SIG-M5 treated with dmso at 0.1 percent for 504 hours (cell line): ENCODE measurements around the gene ARHGDIG.
"Not testable (repeated sequence)": the region's sequence is repeated elsewhere in the genome, so short reads cannot be mapped to it uniquely, and the experiment has no call there.

ENCODE experiments used
- DNase-seq: peaks from one replicate; lab custom pipeline; 2025; ENCODE audit not compliant: unreplicated experiment; lab: John Stamatoyannopoulos, UW

Gene ARHGDIG

DNA sequence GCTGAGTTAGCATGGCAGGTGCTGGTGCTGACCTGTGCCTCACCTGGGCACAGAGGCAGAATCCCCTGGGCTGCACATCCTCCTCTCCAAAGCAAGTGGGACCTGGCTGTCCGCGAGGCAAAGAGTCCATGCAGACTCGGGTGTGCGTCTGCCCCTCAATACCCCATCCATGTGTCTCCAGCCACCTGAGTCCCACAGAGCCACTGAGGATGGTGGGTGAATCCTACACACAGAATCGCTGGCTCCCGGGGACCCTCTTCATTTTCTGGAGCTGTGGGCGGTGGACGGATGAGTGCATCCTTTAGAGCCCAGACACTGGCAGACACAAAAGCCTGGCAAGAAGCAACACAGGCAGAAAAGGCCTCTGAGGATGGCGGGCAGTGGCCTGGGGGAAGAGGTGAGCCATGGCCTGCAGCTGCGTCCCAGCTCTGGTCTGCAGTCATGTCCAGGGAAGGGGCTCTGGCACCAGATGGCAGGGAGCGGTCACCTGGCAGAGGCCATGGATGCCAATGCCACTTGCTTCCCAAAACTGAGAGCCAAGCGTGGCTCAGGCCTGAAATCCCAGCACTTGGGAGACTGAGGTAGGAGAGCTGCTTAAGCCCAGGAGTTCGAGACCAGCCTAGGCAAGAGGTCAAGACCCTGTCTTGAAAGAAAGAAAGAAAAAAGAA, 42.2 kb downstream of the ARHGDIG start:
- DNase-seq = no peak

DNA sequence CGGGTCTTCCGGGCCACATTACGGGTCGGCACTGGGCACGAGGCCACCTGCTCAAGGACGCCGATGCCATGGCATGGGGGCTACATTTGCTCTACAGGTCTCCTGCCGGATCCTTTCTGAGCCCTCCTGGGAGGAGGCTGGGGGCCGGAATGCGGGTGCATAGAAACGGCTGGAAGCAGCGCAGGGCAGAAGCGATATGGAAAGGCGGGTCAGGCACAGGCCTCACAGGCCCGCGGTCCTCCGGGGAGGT, 43.7 kb downstream of the ARHGDIG start:
- no peak for DNase-seq

DNA sequence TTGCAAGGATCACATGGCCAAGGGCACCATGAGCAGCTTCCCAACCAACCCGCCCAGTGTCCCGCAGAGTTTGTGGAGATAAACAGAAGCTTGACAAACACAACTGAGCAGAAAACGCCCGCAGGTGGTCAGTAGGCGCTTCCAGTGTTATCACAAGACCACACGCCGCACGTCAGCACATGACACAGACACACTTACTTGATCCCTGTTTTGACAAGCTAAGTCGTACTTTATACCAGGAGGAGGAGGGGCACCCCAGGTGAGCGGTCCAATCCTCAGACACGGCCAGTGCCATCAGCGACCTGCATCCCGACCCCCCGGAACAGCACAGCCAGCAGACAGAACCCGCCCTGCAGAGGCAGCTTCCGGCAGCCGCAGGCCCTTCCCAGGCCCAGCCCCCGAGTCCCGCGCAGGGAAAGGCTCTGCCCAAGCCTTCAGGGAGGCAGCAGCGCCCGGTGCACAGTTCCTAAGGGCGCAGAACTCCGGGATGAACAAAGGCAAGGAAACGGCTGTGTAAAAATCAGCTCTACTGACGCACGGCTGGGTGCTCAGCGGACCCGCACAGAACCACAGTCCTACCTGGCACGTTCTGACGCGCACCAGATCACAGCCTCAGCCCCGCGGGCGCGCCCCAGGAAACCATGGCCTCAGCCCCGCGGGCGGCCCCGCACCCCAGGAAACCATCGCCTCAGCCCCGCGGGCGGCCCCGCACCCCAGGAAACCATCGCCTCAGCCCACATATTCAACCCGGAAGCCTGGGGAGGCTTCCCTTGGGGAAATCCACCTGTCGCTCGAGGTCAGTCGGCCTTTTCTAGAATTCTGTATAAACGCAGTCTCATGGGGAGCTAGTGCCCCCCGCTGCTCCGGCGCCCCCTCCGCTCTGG, 44.3 kb downstream of the ARHGDIG start:
- no peak for DNase-seq

DNA sequence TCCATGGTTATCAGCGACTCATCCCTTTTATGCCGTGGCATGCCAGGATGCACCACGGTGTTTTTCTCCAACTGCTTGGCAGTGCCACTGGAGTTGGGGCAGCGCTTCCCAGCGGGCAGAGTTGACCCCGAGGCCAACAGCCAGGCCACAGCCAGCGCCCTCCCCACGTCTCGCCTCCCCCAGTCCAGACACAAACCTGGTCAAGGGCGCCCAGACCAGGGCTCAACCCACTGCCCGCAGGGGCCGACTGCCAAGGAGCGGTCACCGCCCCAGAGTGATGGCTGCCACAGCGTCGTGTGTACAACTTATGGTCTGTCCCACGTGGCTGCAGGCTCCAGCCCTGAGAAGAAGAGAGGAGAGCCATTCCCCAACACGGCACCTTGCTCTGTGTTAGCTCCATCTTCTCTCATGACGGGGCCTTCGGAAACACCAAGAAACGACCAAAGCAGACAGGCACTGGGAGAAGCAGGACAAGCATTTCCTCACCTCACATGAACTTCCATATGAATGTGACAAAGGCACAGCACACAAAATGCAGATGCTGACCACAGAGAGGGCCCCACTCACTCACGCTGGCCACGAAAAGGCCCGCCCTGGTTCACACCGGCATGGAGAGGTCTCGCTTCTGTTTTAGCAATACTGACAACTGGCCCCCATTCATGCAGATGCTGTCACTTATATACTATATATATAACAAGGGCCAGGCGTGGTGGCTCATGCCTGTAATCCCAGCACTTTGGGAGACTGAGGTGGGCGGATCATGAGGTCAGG, 45.2 kb downstream of the ARHGDIG start:
- DNase-seq = no peak

DNA sequence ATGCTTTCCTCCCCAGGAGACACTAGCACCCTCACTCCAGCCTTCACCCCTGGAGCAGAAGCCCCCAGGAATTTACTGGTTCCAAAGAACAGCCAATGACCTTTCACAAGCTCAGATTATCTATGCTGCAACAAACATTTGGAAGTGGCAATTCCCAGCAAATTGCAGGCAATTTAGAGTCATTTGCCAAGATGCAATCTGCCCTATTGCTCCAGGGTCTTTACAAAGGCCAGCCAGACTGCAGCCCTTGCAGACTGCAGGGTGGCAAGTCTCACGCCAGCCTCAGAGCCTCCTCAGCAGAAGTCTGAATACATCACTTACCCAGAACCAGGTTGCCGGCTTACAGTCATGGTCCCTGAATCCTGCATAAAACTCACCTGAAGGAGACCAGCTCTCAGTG, 50.4 kb downstream of the ARHGDIG start:
- no peak for DNase-seq

DNA sequence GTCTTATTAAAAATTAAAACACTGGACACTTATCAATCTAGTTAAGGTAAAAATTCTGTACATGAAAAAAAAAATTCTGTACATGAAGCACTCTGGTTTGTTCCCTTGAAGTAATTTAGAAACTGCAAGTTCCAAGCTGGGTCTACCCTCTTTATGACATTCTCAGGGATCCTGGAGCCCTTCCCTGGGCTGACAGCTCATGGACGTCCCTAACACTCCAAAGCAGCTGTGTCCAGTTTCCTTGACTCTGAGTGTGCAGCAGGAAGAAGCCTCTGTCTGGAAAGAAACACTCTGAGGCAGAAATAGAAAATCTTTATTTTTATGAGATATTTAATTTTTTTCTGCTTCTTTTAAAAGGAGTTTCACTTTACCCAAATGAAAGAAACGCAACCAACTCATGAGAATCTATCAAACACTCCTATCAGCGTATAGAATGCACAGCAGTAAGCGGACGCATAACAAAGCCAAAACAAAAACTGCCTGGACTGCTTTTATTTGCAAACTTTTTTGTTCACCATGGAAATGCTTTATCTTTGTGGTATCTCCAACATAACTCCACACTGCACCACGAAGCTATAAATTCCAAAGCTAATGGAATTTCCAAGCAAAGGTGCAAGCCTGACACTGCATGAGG, 50.9 kb downstream of the ARHGDIG start:
- DNase-seq = not testable (repeated sequence)
